ENCODE data around the gene SNAI3.
A peak's percentile ranks its signal among the peaks of the same experiment; 100 is the strongest.

The SNAI3 gene

DNA sequence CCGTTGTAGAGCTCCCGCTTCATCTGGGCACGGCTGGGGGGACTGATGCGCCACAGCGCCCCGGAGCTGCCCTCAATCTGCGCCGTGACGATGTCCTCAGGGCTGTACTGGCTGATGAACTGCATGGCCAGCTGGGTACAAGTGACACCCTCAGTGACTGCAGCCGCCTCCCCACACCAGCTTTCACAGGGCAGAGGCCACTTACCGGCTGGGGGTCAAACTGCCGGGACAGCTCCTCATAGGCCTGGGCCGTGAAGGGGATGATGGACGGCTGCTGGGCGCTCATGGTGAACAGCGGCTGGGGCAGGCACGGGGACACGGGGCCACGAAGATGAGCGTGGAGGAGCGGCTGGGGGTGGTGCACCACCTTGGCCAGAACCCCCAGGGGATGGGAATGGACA is 30.3 kb upstream of the SNAI3 start:
- no peaks in the 10 kb centered on the region for H3K4me1 ChIP-seq (ENCODE audit: insufficient read depth, low read length)
- H3K27me3 ChIP-seq (ENCODE audit: insufficient read depth, low read length) = no peaks in the 10 kb centered on the region
- no peak overlapping the region for H3K4me3 ChIP-seq (ENCODE audit: low read length)
- H3K36me3 ChIP-seq (ENCODE audit: insufficient read depth, low read length) = peaks cover 36% of the 10 kb centered on the region
- no peaks in the 10 kb centered on the region for H3K9me3 ChIP-seq (ENCODE audit: low read length)
- H2AFZ ChIP-seq (ENCODE audit: low read depth, low read length) = no peak overlapping the region

DNA sequence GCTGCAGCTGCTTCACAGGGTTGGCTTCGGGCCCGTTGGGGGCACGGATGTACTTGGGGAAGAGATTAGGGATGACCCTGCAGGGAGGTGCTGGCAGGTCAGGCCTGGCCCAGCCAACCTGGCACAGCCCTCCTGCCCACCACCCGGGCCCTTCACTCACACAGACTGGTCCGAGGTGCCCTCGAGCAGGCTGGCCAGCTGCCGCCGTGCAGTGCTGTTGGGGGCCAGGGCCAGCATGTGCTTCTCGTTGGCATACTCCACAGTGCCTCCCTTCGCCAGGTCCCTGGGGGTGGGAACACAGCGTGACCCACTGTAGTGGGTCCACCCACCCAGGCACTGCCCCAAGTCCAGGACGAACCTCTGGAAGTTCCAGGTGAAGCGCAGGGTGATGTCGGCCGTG is 29.9 kb upstream of the SNAI3 start:
- H3K4me1 ChIP-seq (ENCODE audit: insufficient read depth, low read length) = no peaks in the 10 kb centered on the region
- no peaks in the 10 kb centered on the region for H3K9me3 ChIP-seq (ENCODE audit: low read length)
- H3K27me3 ChIP-seq (ENCODE audit: insufficient read depth, low read length) = no peaks in the 10 kb centered on the region
- H2AFZ ChIP-seq (ENCODE audit: low read depth, low read length) = no peak overlapping the region
- H3K4me3 ChIP-seq (ENCODE audit: low read length) = no peak overlapping the region
- peaks cover 36% of the 10 kb centered on the region for H3K36me3 ChIP-seq (ENCODE audit: insufficient read depth, low read length)

DNA sequence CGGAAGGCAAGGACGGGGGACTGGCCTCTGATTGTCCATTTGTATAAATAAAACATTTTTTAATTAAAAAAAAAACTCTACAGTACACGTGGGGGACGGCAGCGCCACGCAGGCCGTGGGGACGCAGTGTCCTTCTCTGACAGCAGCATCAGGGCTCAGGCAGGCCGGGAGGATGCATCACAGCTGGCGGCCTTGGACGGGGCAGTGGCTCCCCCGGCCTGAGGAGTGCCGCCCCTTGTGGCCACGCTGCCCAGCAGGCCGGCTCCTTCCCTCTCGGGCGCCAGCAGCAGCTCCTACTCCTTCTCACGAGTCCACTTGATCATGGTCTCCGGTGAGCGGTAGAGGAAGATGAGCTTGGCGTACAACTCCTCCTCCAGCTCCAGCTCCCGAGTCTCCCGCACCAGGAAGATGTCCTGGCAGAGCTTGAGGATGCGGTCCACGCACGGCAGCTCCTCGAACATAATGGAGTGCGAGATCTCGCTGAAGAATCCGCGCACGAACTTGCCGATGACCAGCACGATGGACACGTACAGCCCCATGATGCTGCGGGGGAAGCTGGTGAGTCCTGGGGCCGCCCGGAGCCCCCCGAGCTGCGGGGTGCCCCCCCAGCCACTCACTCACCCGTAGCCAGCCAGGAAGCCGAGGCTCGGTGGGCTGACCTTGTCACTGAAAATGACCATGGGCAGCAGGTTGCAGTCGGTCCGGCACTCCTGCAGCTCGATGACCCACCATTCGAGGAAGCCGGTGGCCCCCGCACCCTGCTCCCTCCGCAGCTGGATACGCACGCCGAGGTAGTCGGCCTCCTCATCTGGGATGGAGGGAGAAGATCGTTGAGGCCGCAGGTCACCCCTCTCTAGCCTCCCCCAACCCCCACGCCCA is 29.2 kb upstream of the SNAI3 start:
- Histone ChIP-seq H2AFZ (ENCODE audit: low read depth, low read length) (no peak overlapping the region), H3K27me3 (ENCODE audit: insufficient read depth, low read length) (no peaks in the 10 kb centered on the region), H3K4me1 (ENCODE audit: insufficient read depth, low read length) (no peaks in the 10 kb centered on the region), H3K9me3 (ENCODE audit: low read length) (no peaks in the 10 kb centered on the region), H3K4me3 (ENCODE audit: low read length) (no peak overlapping the region), H3K36me3 (ENCODE audit: insufficient read depth, low read length) (peaks cover 36% of the 10 kb centered on the region)

DNA sequence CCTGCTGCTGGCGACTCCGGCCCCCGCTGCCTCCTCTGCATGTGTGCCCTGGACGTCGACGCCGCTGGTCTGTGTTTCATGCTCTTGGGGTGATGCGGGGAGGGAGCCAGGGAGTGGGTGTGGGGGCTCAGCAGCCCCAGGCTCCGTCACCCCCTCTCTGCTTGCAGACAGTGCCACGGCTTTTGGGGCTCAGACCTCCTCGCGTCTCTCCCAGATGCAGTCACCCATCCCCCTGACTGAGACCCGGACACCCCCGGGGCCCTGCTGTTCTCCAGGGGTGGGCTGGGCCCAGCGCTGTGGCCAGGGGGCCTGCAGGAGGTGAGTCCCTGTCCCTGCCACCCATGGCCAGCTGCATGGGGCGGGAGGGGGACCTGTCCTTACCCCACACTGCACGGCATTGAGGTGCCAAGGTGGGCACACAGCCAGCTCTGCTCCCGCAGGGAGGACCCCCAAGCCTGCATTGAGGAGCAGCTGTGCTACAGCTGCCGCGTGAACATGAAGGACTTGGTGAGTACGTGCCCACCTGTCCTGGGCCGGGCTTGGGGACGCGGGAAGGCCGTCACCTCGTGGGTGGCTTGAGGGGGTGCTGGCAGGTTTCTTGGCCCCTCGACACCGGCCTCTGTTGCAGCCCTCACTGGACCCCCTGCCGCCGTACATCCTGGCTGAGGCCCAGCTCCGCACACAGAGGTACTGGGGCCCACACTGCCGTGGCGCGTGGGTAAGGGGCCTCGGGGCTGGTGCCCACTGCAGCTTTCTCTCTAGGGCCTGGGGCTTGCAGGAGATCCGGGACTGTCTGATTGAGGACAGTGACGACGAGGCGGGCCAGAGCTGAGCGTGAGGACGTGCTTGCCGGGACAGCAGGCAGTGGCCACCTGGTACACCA is 28.4 kb upstream of the SNAI3 start:
- H3K27me3 ChIP-seq (ENCODE audit: insufficient read depth, low read length) = no peaks in the 10 kb centered on the region
- no peaks in the 10 kb centered on the region for H3K4me1 ChIP-seq (ENCODE audit: insufficient read depth, low read length)
- no peak overlapping the region for H2AFZ ChIP-seq (ENCODE audit: low read depth, low read length)
- H3K9me3 ChIP-seq (ENCODE audit: low read length) = no peaks in the 10 kb centered on the region
- peaks cover 34% of the 10 kb centered on the region for H3K36me3 ChIP-seq (ENCODE audit: insufficient read depth, low read length)
- H3K4me3 ChIP-seq (ENCODE audit: low read length) = no peak overlapping the region

DNA sequence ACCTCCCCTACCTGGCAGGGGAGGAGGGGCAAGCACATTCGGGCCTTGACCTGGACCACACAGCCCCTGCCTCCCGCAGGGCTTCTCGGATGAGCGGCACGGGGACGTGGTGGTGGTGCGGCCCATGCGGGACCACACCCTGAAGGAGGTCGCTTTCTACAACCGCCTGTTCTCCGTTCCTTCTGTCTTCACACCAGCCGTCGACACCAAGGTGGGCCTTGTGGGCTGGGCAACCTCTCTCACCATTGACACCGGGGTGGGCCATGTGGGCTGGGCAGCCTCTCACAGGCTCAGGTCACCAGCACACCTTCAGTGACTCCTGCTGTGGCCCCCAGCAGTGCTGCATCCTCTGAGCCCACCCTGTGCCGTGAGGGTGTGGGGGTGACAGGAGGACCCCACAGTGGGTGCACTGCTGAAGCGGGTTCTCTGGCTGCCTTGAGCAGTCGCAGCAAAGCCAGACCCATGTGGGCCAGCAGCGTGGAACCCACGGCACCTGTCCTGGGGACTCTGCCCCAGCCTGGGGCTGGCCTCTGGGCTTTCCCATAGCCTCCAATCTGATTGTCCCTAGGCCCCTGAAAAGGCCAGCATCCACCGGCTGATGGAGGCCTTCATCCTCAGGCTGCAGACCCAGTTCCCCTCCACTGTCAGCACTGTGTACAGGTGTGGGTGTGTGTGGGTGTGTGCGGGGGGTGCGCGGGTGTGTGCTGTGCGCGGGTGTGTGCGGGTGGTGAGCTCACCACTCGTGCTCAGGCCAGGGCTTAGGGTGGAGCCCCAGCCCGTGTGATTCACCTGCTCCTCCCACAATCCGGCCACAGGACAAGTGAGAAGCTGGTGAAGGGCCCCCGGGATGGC is 27.5 kb upstream of the SNAI3 start:
- Histone ChIP-seq H3K4me1 (ENCODE audit: insufficient read depth, low read length) (no peaks in the 10 kb centered on the region), H3K4me3 (ENCODE audit: low read length) (no peak overlapping the region), H3K27me3 (ENCODE audit: insufficient read depth, low read length) (no peaks in the 10 kb centered on the region), H2AFZ (ENCODE audit: low read depth, low read length) (no peak overlapping the region), H3K9me3 (ENCODE audit: low read length) (no peaks in the 10 kb centered on the region), H3K36me3 (ENCODE audit: insufficient read depth, low read length) (peaks cover 34% of the 10 kb centered on the region)

DNA sequence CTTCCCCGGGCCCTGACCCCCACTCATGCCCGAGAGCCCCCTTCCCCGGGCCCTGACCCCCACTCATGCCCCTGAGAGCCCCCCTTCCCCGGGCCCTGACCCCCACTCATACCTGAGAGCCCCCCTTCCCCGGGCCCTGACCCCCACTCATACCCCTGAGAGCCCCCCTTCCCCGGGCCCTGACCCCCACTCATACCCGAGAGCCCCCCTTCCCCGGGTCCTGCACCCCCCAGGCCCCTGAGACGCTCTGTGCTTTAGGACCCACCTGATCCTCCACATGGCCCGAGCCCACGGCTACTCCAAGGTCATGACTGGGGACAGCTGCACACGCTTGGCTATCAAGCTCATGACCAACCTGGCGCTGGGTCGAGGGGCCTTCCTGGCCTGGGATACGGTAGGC is 26.7 kb upstream of the SNAI3 start:
- Histone ChIP-seq H3K4me3 (ENCODE audit: low read length) (no peak overlapping the region), H3K9me3 (ENCODE audit: low read length) (no peaks in the 10 kb centered on the region), H3K4me1 (ENCODE audit: insufficient read depth, low read length) (no peaks in the 10 kb centered on the region), H3K36me3 (ENCODE audit: insufficient read depth, low read length) (peaks cover 31% of the 10 kb centered on the region), H2AFZ (ENCODE audit: low read depth, low read length) (no peak overlapping the region), H3K27me3 (ENCODE audit: insufficient read depth, low read length) (no peaks in the 10 kb centered on the region)

DNA sequence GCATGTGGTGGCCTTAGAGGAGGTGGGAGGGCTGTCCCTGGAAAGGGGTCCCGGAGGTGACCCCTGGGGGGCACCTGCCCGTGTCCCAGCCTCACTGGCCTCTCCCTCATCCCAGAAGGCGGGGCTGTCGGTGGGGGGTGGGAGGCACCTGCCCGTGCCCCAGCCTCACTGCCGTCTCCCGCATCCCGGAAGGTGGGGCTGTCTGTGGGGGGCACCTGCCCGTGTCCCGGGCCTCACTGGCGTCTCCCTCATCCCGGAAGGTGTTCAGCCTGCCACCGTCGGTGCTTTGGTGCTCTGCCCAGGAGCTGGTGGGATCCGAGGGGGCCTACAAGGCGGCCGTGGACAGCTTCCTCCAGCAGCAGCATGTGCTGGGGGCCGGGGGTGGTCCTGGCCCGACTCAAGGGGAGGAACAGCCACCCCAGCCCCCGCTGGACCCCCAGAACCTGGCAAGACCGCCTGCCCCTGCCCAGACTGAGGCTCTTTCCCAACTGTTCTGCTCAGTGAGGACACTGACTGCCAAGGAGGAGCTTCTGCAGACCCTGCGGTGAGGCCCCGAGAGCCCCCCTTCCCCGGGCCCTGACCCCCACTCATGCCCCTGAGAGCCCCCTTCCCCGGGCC is 26.2 kb upstream of the SNAI3 start:
- H3K36me3 ChIP-seq (ENCODE audit: insufficient read depth, low read length) = peaks cover 28% of the 10 kb centered on the region
- peaks cover 1% of the 10 kb centered on the region for H3K4me1 ChIP-seq (ENCODE audit: insufficient read depth, low read length)
- H3K9me3 ChIP-seq (ENCODE audit: low read length) = no peaks in the 10 kb centered on the region
- no peak overlapping the region for H2AFZ ChIP-seq (ENCODE audit: low read depth, low read length)
- no peak overlapping the region for H3K4me3 ChIP-seq (ENCODE audit: low read length)
- H3K27me3 ChIP-seq (ENCODE audit: insufficient read depth, low read length) = no peaks in the 10 kb centered on the region

DNA sequence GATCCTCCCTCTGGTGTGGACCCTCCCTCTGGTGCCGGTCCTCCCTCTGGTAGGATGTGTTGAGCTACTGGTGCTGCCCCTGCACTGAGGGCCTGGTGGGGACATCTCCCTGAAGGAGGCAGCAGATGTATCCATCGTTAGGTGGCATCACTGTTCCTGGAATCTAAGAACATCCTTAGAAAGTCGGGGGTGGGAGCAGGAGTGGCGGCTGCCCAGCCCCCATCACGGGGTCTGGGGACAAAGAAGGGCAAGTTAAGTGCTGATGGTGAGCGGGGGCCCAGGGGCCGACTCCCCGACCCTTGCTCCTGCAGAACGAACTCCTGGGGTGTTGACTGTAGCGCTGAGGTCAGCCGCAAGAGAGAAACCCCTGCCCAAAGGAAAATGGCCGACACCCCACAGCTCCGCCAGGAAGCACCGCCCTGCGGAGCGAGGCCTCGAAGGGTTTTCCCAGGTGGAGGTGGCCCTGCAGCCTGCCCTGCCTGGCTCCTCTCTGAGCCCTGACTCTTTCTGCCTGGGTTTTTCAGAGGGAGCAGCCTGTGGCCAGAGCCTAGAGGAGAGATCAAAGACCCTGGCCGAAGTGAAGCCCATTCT is 25.5 kb upstream of the SNAI3 start:
- Histone ChIP-seq H3K36me3 (ENCODE audit: insufficient read depth, low read length) (peaks cover 23% of the 10 kb centered on the region), H3K4me3 (ENCODE audit: low read length) (no peak overlapping the region), H3K4me1 (ENCODE audit: insufficient read depth, low read length) (peaks cover 7% of the 10 kb centered on the region), H2AFZ (ENCODE audit: low read depth, low read length) (no peak overlapping the region), H3K27me3 (ENCODE audit: insufficient read depth, low read length) (no peaks in the 10 kb centered on the region), H3K9me3 (ENCODE audit: low read length) (no peaks in the 10 kb centered on the region)

DNA sequence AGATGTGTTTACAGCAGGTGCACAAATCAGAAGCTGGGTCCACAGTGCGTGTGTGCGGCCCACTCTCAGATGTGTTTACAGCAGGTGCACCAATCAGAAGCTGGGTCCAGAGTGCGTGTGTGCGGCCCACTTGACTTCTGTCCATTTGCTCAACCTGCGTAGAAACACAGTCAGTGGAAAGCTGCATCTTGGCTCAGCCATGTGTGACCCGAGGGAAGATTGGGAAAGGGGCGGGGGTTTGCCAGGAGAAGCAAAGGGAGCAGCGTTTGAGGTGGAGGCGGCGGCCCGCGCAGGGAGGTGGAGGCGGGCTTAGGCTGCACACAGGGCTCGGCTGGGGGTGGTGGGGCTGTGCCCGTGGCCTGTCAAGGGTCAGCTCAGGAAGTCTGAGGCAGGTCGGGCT is 24.2 kb upstream of the SNAI3 start:
- Histone ChIP-seq H3K9me3 (ENCODE audit: low read length) (no peaks in the 10 kb centered on the region), H3K36me3 (ENCODE audit: insufficient read depth, low read length) (peaks cover 11% of the 10 kb centered on the region)

DNA sequence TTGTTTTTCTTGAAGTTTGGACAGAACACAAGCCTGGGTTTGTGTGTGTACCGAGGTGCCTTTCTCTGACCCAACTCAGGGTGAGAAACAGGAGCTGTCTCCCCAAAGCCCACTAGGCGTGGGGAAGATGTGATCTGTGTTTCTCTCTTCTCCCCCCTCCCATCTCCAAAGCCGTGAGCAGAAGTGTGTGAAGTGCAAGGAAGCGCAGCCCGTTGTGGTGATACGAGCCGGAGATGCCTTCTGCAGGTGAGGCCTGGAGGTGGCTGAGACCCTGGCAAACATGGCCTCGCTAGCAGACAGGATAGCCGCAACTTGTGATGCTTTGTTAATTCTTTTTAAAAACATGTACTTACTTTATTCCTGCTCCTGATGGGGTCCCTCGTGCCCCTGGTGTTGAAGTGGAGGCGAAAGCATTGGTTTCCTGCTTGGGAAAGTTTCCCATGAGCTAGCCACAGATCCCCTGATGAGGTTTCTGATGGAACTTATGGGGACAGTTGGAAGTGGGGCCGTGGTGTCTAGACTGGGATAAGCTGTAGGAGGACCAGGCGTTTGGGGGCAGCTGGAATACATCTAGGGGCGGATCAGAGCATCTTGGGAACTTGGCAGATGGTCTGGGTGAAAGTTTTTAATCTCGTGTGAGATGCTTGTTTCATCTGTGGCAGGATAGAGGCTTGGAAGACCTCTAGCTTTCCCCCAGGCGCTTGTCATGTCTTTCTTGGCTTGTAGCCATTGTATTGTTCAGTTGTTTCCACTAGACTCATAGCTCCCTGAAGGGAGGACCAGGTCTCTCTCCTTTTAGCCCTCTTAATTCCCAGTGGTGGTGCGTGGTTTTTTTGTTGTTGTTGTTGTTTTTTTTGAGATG is 20.9 kb upstream of the SNAI3 start:
- H3K9me3 ChIP-seq (ENCODE audit: low read length) = no peaks in the 10 kb centered on the region
- H3K27me3 ChIP-seq (ENCODE audit: insufficient read depth, low read length) = no peaks in the 10 kb centered on the region
- no peaks in the 10 kb centered on the region for H3K36me3 ChIP-seq (ENCODE audit: insufficient read depth, low read length)
- H2AFZ ChIP-seq (ENCODE audit: low read depth, low read length) = peak overlapping the region; percentile 80
- H3K4me3 ChIP-seq (ENCODE audit: low read length) = peak overlapping the region; percentile 93
- H3K4me1 ChIP-seq (ENCODE audit: insufficient read depth, low read length) = peaks cover 21% of the 10 kb centered on the region

More for the DNA sequence above, 24.2 kb upstream of the SNAI3 start:
- H3K27me3 ChIP-seq (ENCODE audit: insufficient read depth, low read length) = no peaks in the 10 kb centered on the region
- H3K4me1 ChIP-seq (ENCODE audit: insufficient read depth, low read length) = peaks cover 13% of the 10 kb centered on the region
- no peak overlapping the region for H3K4me3 ChIP-seq (ENCODE audit: low read length)
- no peak overlapping the region for H2AFZ ChIP-seq (ENCODE audit: low read depth, low read length)

DNA sequence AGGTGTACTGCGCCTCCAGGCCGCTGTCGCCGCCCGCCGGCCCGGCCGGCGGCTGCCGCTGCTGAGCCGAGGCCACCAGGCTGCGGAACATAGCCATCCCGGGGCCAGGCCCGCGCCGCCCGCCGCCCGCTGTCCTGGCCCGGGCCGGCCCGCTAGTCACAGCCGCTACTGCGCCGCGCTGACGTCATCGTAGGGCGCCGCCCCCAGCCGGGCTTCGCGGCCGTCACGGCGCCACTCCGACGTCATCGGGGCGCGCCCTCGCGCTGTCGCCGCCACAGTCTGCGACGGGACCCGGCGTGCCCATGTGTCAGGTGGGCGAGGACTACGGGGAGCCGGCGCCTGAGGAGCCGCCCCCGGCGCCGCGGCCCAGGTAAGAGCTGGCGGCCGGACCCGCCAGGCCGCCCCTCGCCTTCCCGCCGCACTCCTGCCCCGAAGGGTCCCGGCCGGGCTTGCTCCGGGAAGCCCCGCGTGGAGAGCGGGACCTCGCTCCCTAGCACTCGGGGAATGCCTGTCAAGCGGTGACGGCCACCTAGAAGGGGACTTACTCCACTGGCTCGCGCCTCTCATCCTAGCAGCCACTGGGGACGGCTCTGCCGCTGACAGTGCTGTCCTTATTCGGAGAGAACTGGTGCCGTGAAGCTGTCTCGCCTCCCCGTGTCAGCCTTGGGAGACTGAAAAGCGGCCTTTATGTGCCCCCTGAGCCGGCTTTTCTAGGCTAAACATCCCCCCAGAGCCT is 20.1 kb upstream of the SNAI3 start, which contains the start of the genes CTU2 and RNF166:
CTU2 (plus strand) TSS at position 275 of the 736 bp plus-strand sequence; CDS start at position 303, 28 bp downstream.
RNF166 (minus strand) TSS at position 180 of the 736 bp plus-strand sequence; CDS start at position 97, 83 bp downstream.
- Histone ChIP-seq H3K36me3 (ENCODE audit: insufficient read depth, low read length) (no peaks in the 10 kb centered on the region), H3K9me3 (ENCODE audit: low read length) (no peaks in the 10 kb centered on the region), H3K4me3 (ENCODE audit: low read length) (peak within 1 kb of the TSS; percentile 93), H2AFZ (ENCODE audit: low read depth, low read length) (peak within 1 kb of the TSS; percentile 80), H3K27me3 (ENCODE audit: insufficient read depth, low read length) (no peaks in the 10 kb centered on the region), H3K4me1 (ENCODE audit: insufficient read depth, low read length) (peaks cover 21% of the 10 kb centered on the region)

All from neuron (in vitro differentiated cells).